ENCODE data around the gene TEX13B. TPM values are rescaled to one million over a fixed set of nuclear protein-coding genes. Genes with fewer than 3 reads are reported as not detected.
"Not testable (repeated sequence)": the region's sequence is repeated elsewhere in the genome, so short reads cannot be mapped to it uniquely, and the experiment has no call there.

TEX13B gene
- total RNA-seq, 1 donor from 2014 or later = not detected

GRCh38 chrX:107968623-107969022, 13.5 kb downstream of the TEX13B start:
- intact Hi-C loops (cut with DNase I) = no loop called here
- ATAC-seq (ENCODE audit: poor library complexity) = no peak

GRCh38 chrX:107955337-107955736, 26.8 kb downstream of the TEX13B start:
- intact Hi-C loops (cut with DNase I); ATAC-seq (ENCODE audit: poor library complexity): not testable (repeated sequence)

More at GRCh38 chrX:107968623-107969022, 13.5 kb downstream of the TEX13B start:
- DNase-seq = no peak

GRCh38 chrX:107940095-107940494, 42.1 kb downstream of the TEX13B start:
- DNase-seq = no peak
- intact Hi-C loops (cut with DNase I) = no loop called here
- no peak for ATAC-seq (ENCODE audit: poor library complexity)

More at GRCh38 chrX:107955337-107955736, 26.8 kb downstream of the TEX13B start:
- not testable (repeated sequence) for DNase-seq

GRCh38 chrX:107936434-107936730, 45.8 kb downstream of the TEX13B start:
- intact Hi-C loops (cut with DNase I) = no loop called here
- DNase-seq (no peak), ATAC-seq (ENCODE audit: poor library complexity) (no peak)

- intact Hi-C loops (cut with DNase I) = no loop called here
- ATAC-seq (ENCODE audit: poor library complexity) = no peak
- DNase-seq = no peak
Measured at GRCh38 chrX:107935664-107936433, 46.3 kb downstream of the TEX13B start.

- ATAC-seq (ENCODE audit: poor library complexity) = no peak
Measured at GRCh38 chrX:107935200-107935599, 47.0 kb downstream of the TEX13B start.

GRCh38 chrX:107934262-107934661, 47.9 kb downstream of the TEX13B start:
- DNase-seq = no peak
- ATAC-seq (ENCODE audit: poor library complexity) = no peak
- intact Hi-C loops (cut with DNase I) = no loop called here

More at GRCh38 chrX:107935200-107935599, 47.0 kb downstream of the TEX13B start:
- DNase-seq = no peak
- intact Hi-C loops (cut with DNase I) = no loop called here

Other genes with a start within 250 kb of the TEX13B start
- gene TSC22D3, start 206.6 kb downstream of the TEX13B start, total RNA-seq = 66.4 TPM
- not detected for gene NCBP2L, start 204.6 kb downstream of the TEX13B start, total RNA-seq
- 6.2 TPM for gene MID2, start 156.5 kb downstream of the TEX13B start, total RNA-seq
- not detected for gene VSIG1, start 62.7 kb upstream of the TEX13B start, total RNA-seq
- 17.9 TPM for gene PSMD10, start 109.2 kb upstream of the TEX13B start, total RNA-seq
- 18.0 TPM for gene ATG4A, start 109.4 kb upstream of the TEX13B start, total RNA-seq

Measured in Right ventricle myocardium superior (tissue), 1 donor.